ENCODE results near the gene POLR2H. TPM values are rescaled to one million over a fixed set of nuclear protein-coding genes. Genes with fewer than 3 reads are reported as not detected.

The POLR2H gene
- total RNA-seq, 1 donor from 2014 or later, result 57.7 TPM

DNA sequence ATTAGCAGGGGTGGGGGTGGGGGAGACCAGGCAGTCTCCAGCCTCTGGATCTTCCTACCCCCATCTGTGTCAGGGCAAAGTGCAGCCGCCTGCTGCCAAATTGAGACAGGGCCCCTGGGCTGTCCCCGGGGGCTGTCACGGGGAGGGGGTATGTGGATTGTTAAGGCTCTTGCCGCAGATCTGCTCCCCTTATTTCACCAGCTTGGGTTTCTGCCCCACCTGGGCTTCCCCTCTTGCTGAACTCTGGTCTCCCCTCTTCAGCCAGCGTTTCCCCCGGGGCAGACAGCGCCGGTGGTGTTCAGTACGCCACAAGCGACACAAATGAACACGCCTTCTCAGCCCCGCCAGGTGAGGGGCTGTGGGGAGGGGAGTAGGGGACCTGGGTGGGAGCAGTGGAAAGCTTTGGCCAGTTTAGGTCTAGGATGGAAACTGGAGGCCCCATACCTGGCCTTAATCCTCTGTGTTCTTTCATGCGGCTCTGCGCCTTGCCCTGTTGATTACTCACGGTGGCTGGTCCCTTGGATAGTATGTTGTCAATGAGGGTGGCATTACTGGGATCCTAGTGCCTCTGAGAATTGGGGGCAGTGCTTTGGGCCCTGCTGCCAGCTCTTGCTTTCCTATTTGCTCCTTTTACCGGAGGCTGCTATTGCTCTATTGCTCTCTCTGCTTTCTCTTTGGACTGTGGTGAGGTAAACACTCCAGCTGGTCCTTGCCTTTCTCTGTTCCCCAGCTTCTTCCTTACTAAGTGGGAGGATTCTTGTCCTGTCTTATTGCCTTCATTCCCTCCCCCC is 45.4 kb upstream of the POLR2H start:
- no peak for DNase-seq (ENCODE audit: extremely low spot score, unreplicated experiment)

GRCh38 chr3:184316792-184317191 is 44.7 kb upstream of the POLR2H start:
- Mint-ChIP-seq H3K4me3 (ENCODE audit: unreplicated experiment) (peak overlapping the region; percentile 79), H3K36me3 (ENCODE audit: unreplicated experiment) (peaks cover 25% of the 10 kb centered on the region), H3K27ac (ENCODE audit: unreplicated experiment) (peak overlapping the region; percentile 75), H3K27me3 (ENCODE audit: unreplicated experiment) (no peaks in the 10 kb centered on the region), H3K4me1 (ENCODE audit: unreplicated experiment) (peaks cover 43% of the 10 kb centered on the region), H3K9me3 (ENCODE audit: unreplicated experiment) (no peaks in the 10 kb centered on the region)
- DNase-seq (ENCODE audit: extremely low spot score, unreplicated experiment), result no peak
- TF ChIP-seq, protein P1, sequence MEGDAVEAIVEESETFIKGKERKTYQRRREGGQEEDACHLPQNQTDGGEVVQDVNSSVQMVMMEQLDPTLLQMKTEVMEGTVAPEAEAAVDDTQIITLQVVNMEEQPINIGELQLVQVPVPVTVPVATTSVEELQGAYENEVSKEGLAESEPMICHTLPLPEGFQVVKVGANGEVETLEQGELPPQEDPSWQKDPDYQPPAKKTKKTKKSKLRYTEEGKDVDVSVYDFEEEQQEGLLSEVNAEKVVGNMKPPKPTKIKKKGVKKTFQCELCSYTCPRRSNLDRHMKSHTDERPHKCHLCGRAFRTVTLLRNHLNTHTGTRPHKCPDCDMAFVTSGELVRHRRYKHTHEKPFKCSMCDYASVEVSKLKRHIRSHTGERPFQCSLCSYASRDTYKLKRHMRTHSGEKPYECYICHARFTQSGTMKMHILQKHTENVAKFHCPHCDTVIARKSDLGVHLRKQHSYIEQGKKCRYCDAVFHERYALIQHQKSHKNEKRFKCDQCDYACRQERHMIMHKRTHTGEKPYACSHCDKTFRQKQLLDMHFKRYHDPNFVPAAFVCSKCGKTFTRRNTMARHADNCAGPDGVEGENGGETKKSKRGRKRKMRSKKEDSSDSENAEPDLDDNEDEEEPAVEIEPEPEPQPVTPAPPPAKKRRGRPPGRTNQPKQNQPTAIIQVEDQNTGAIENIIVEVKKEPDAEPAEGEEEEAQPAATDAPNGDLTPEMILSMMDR (IDR thresholded peaks at IDR 0.05), result no peak

More for the DNA sequence above, 45.4 kb upstream of the POLR2H start:
- TF ChIP-seq, protein P1 (IDR thresholded peaks at IDR 0.05), result no peak
- peaks cover 43% of the 10 kb centered on the region for H3K4me1 Mint-ChIP-seq (ENCODE audit: unreplicated experiment)
- H3K27ac Mint-ChIP-seq (ENCODE audit: unreplicated experiment), result peak overlapping the region; percentile 75
- H3K9me3 Mint-ChIP-seq (ENCODE audit: unreplicated experiment), result no peaks in the 10 kb centered on the region
- no peaks in the 10 kb centered on the region for H3K27me3 Mint-ChIP-seq (ENCODE audit: unreplicated experiment)
- H3K4me3 Mint-ChIP-seq (ENCODE audit: unreplicated experiment), result peak overlapping the region; percentile 79
- peaks cover 18% of the 10 kb centered on the region for H3K36me3 Mint-ChIP-seq (ENCODE audit: unreplicated experiment)

GRCh38 chr3:184317201-184317600 is 44.3 kb upstream of the POLR2H start:
- DNase-seq (ENCODE audit: extremely low spot score, unreplicated experiment), result no peak
- no peaks in the 10 kb centered on the region for H3K27me3 Mint-ChIP-seq (ENCODE audit: unreplicated experiment)
- no peaks in the 10 kb centered on the region for H3K9me3 Mint-ChIP-seq (ENCODE audit: unreplicated experiment)
- peak overlapping the region; percentile 79 for H3K4me3 Mint-ChIP-seq (ENCODE audit: unreplicated experiment)
- peaks cover 27% of the 10 kb centered on the region for H3K36me3 Mint-ChIP-seq (ENCODE audit: unreplicated experiment)
- H3K4me1 Mint-ChIP-seq (ENCODE audit: unreplicated experiment), result peaks cover 43% of the 10 kb centered on the region
- peak overlapping the region; percentile 75 for H3K27ac Mint-ChIP-seq (ENCODE audit: unreplicated experiment)
- TF ChIP-seq, protein P1 (IDR thresholded peaks at IDR 0.05), result no peak

DNA sequence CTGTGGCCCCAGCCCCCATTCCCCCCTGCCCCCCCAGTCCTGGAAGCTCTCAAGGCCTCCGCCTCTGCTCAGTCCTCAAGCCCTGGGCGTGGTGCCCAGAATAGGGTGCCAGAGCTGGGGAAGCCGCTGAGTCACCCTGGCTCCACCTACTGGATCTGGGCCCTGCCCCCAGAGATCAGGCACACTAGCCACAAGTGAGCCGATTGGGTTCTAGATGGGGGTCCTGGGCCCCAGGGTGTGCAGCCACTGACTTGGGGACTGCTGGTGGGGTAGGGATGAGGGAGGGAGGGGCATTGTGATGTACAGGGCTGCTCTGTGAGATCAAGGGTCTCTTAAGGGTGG is 41.4 kb upstream of the POLR2H start:
- H3K9me3 Mint-ChIP-seq (ENCODE audit: unreplicated experiment), result no peaks in the 10 kb centered on the region
- TF ChIP-seq, protein P1 (IDR thresholded peaks at IDR 0.05), result no peak
- peak overlapping the region; percentile 40 for H3K4me3 Mint-ChIP-seq (ENCODE audit: unreplicated experiment)
- H3K27me3 Mint-ChIP-seq (ENCODE audit: unreplicated experiment), result no peaks in the 10 kb centered on the region
- H3K4me1 Mint-ChIP-seq (ENCODE audit: unreplicated experiment), result peaks cover 41% of the 10 kb centered on the region
- peak; percentile 95 for DNase-seq (ENCODE audit: extremely low spot score, unreplicated experiment)
- peaks cover 53% of the 10 kb centered on the region for H3K36me3 Mint-ChIP-seq (ENCODE audit: unreplicated experiment)
- peak overlapping the region; percentile 47 for H3K27ac Mint-ChIP-seq (ENCODE audit: unreplicated experiment)

- no peak for DNase-seq (ENCODE audit: extremely low spot score, unreplicated experiment)
- H3K27ac Mint-ChIP-seq (ENCODE audit: unreplicated experiment), result no peak overlapping the region
- peaks cover 64% of the 10 kb centered on the region for H3K36me3 Mint-ChIP-seq (ENCODE audit: unreplicated experiment)
- TF ChIP-seq, protein P1 (IDR thresholded peaks at IDR 0.05), result no peak
- peaks cover 33% of the 10 kb centered on the region for H3K4me1 Mint-ChIP-seq (ENCODE audit: unreplicated experiment)
- no peak overlapping the region for H3K4me3 Mint-ChIP-seq (ENCODE audit: unreplicated experiment)
- H3K9me3 Mint-ChIP-seq (ENCODE audit: unreplicated experiment), result no peaks in the 10 kb centered on the region
- no peaks in the 10 kb centered on the region for H3K27me3 Mint-ChIP-seq (ENCODE audit: unreplicated experiment)
These were observed 39.8 kb upstream of the POLR2H start for GRCh38 chr3:184321666-184322065.
